GM12892 (cell line): ENCODE results near the gene PLIN3.

Experiments
- POLR2AphosphoS5 ChIP-seq: IDR thresholded peaks from 2 replicates; pipeline ENCODE4 v1.6.1; 2011; ENCODE audit warnings: low read depth, low read length, control low read depth
- TAF1 ChIP-seq: IDR thresholded peaks from 2 replicates; pipeline ENCODE4 v1.6.1; 2011; ENCODE audit warnings: low read depth, mild to moderate bottlenecking, control low read depth, low read length, borderline replicate concordance

GRCh38 chr19:4910594-4911281, 43.3 kb upstream of the PLIN3 start:
- TF ChIP-seq POLR2AphosphoS5, result peak; percentile 62; the same call in 1 of the 2 replicates
- TF ChIP-seq TAF1, result no peak
